Neural crest cell (in vitro differentiated cells): ENCODE measurements around the gene NCOA5. TPM values are rescaled to one million over a fixed set of nuclear protein-coding genes. Genes with fewer than 3 reads are reported as not detected.

Experiments used
- DNase-seq: peaks from one replicate; pipeline ENCODE4 v3.0.0; 2021; ENCODE audit warnings: low read depth, mixed read lengths, low spot score
- H3K27ac Mint-ChIP-seq: one replicate; pipeline ENCODE4 v1.8.0; 2021; ENCODE audit warnings: mild to moderate bottlenecking, mixed read lengths; ENCODE audit not compliant: unreplicated experiment
- H3K27me3 Mint-ChIP-seq: 2 replicates; pipeline ENCODE4 v1.8.0; 2021; ENCODE audit warnings: low read depth, mild to moderate bottlenecking, mixed read lengths
- H3K36me3 Mint-ChIP-seq: 2 replicates; pipeline ENCODE4 v1.8.0; 2021; ENCODE audit warnings: low read depth, mild to moderate bottlenecking, mixed read lengths
- H3K4me1 Mint-ChIP-seq: 2 replicates; pipeline ENCODE4 v1.8.0; 2021; ENCODE audit warnings: mixed read lengths
- H3K4me3 Mint-ChIP-seq: one replicate; pipeline ENCODE4 v1.8.0; 2021; ENCODE audit warnings: mild to moderate bottlenecking, mixed read lengths
- H3K9me3 Mint-ChIP-seq: 2 replicates; pipeline ENCODE4 v1.8.0; 2021; ENCODE audit warnings: mixed read lengths
- total RNA-seq: library from RNA; stranded (reverse); gene quantifications from 2 replicates; pipeline ENCODE4 v1.2.1, GENCODE V29; 2021
- TF ChIP-seq, protein P1 (sequence below): fragments of 200-600 bp; sonication (generic); conservative IDR thresholded peaks from 2 replicates; pipeline ENCODE4 v1.5.0; 2021; ENCODE audit warnings: antibody characterized with exemption, mild to moderate bottlenecking

NCOA5 gene
- total RNA-seq, 1 donor from 2014 or later: 69.5 TPM

DNA sequence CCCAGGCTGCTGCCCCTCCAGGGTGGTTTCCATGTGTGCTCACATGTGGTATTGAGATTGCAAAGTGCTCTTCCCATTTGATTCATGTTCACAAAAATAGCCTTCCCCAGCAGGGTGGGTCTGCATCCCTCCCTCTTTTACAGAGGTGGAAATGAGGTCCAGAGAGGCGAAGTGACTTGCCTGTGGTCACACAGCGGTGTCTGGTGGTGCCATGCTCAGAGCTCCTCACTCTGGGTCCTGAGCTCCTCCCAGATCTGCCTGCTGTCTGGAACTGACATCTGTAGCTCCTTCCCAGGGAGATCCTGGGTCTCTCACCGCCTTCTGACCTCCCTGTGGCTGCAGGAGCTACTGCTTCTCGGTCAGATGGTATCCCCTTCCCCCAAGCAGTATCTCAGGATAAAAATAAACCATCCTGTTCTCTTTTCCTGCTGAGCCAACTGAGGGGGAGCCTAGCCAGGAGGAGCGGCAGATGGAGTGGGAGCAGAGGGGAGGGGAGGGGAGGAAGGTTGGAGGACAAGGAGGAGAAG is 40.3 kb upstream of the NCOA5 start:
- DNase-seq: no peak
- Mint-ChIP-seq H3K36me3 (no peaks in the 10 kb centered on the region), H3K4me3 (no peak overlapping the region), H3K27me3 (peaks cover 49% of the 10 kb centered on the region), H3K4me1 (peaks cover 6% of the 10 kb centered on the region), H3K27ac (no peak overlapping the region), H3K9me3 (no peaks in the 10 kb centered on the region)
- TF ChIP-seq, protein P1, sequence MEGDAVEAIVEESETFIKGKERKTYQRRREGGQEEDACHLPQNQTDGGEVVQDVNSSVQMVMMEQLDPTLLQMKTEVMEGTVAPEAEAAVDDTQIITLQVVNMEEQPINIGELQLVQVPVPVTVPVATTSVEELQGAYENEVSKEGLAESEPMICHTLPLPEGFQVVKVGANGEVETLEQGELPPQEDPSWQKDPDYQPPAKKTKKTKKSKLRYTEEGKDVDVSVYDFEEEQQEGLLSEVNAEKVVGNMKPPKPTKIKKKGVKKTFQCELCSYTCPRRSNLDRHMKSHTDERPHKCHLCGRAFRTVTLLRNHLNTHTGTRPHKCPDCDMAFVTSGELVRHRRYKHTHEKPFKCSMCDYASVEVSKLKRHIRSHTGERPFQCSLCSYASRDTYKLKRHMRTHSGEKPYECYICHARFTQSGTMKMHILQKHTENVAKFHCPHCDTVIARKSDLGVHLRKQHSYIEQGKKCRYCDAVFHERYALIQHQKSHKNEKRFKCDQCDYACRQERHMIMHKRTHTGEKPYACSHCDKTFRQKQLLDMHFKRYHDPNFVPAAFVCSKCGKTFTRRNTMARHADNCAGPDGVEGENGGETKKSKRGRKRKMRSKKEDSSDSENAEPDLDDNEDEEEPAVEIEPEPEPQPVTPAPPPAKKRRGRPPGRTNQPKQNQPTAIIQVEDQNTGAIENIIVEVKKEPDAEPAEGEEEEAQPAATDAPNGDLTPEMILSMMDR: no peak

DNA sequence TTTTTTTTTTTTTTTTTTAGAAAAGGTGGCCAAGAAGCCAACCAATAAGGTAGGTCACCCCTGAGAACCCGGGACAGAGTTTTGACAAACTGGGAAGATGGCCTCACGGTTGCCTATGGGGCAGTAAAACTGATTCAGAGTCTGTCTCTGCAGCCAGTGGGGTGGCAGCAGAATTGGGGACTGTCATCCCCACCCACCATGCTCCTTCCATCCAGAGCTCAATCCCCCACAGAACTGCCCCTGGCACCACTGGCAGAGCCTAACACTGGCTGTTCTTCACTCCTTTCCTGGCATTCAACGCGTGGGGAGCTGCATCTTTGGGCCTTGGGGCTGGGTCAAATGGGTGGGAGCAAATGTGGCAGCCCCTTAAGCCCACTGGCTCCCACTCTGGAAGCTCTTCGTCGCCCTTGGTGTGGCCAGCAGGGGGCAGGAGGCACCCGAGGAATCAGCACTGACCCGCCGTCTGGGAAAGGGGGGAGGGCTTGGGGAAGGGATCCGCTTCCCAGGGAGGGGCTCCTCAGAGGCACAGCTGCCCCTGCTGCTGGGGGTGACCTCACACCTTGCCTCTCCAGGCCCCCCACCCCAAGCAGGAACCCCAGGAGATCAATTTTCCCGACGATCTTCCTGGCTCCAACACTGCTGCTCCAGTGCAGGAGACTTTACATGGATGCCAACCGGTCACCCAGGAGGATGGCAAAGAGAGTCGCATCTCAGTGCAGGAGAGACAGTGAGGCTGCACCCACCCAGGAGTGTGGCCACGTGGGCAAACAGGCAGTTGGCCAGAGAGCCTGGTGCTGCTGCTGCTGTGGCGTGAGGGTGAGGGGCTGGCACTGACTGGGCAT is 38.8 kb upstream of the NCOA5 start:
- TF ChIP-seq, protein P1: peak; percentile 68
- H3K27me3 Mint-ChIP-seq: peaks cover 49% of the 10 kb centered on the region
- H3K4me1 Mint-ChIP-seq: peaks cover 6% of the 10 kb centered on the region
- no peaks in the 10 kb centered on the region for H3K36me3 Mint-ChIP-seq
- no peak overlapping the region for H3K27ac Mint-ChIP-seq
- no peaks in the 10 kb centered on the region for H3K9me3 Mint-ChIP-seq
- DNase-seq: peak; percentile 61
- no peak overlapping the region for H3K4me3 Mint-ChIP-seq

DNA sequence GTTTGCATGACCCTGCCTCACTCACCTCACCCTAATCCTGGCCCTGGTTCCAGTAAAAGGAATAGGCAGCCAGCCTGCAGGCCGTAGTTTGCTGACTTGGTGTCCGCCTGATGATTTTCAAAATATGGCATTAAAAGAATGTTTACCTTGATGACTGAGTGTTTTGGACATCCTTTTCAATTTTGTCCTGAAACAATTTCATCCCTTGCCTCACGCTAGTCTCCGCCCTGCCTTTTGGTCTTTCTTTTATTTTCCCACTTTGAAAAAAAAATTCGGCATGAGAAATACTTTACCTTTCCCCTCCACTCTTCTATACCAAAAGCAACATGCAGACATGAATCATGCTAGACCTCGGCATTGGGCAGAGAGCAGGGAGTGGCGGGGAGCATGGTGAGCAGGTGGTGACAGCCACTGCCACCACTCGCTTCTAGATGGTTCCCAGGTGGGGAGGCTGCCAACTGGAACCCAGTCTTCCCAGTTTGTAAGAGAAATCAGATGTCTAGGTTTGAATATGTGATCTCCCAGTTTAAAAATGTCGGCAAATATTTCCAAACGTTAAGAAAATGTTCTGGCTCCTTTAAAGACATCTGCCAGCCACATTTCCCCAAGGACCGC is 37.7 kb upstream of the NCOA5 start:
- no peaks in the 10 kb centered on the region for H3K36me3 Mint-ChIP-seq
- peaks cover 42% of the 10 kb centered on the region for H3K27me3 Mint-ChIP-seq
- H3K4me3 Mint-ChIP-seq: no peak overlapping the region
- TF ChIP-seq, protein P1: no peak
- no peak overlapping the region for H3K27ac Mint-ChIP-seq
- H3K4me1 Mint-ChIP-seq: peaks cover 2% of the 10 kb centered on the region
- no peak for DNase-seq
- no peaks in the 10 kb centered on the region for H3K9me3 Mint-ChIP-seq

DNA sequence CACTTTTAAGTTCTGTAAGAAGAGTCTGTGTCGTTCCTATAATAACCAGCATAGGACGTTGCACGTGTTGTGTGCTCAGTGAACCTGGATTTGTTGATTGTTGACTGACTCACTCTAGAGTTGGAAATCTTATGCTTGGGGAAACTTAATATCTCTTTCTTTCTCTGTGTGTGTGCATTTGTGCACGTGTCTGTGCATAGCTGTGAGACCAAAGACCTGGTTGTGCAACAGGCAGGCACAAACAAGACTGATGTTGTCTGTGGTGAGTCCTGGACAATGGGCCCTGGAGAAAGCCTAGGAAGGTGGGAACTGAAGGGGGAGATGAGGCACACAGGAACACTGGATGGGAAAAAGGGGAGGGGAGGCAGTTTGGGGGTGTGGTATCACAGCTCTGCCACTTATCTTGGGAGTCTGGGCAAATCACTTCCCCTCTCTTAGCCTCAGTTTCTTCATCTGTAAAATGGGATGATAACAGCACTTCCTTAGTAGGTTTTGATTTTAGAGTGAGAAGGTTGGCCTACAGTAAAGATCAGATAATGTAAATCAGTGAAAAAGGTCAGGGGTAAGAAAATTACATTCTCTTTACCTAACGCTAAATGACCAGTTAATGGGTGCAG is 36.8 kb upstream of the NCOA5 start:
- Mint-ChIP-seq H3K36me3 (no peaks in the 10 kb centered on the region), H3K4me1 (no peaks in the 10 kb centered on the region), H3K9me3 (no peaks in the 10 kb centered on the region), H3K27ac (no peak overlapping the region), H3K27me3 (peaks cover 34% of the 10 kb centered on the region), H3K4me3 (no peak overlapping the region)
- DNase-seq: no peak
- TF ChIP-seq, protein P1: no peak

DNA sequence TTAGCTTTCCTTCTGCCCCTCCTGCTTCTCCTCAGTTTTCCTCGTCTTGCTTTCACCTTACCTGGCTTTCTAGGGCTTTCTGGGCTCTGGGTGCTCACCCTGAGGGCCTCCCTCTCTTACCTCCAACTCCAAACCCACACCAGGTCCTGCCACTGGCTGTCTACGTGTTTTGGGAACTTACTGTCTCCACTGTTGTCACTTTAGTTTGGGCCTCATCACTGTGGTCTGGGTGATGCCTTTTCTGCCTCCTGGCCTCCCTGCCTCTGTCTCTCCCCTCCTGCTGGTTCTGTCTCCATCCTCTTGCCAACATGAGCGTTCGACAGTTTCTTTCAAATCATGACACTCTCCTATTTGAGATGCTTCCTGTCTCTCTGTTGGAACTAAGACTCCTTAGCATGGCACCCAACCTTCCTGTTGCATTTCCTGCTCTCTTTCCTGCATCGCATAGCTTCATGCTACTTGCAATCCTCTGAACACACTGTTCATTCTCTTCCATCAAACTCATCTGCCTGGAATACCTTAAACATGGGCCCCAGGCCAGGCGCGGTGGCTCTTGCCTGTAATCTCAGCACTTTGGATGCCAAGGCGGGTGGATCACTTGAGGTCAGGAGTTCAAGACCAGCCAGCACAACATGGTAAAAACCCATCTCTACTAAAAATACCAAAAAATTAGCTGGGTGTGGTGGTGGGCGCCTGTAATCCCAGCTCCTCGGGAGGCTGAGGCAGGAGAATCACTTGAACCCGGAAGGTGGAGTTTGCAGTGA is 33.9 kb upstream of the NCOA5 start:
- no peaks in the 10 kb centered on the region for H3K4me1 Mint-ChIP-seq
- H3K27ac Mint-ChIP-seq: no peak overlapping the region
- TF ChIP-seq, protein P1: no peak
- no peak overlapping the region for H3K4me3 Mint-ChIP-seq
- H3K9me3 Mint-ChIP-seq: no peaks in the 10 kb centered on the region
- peaks cover 5% of the 10 kb centered on the region for H3K27me3 Mint-ChIP-seq
- no peak for DNase-seq
- H3K36me3 Mint-ChIP-seq: no peaks in the 10 kb centered on the region
